H9 (cell line): Measurements from ENCODE around the gene YPEL4. TPM values are rescaled to one million over a fixed set of nuclear protein-coding genes. Genes with fewer than 3 reads are reported as not detected.

ENCODE experiments used
- DNase-seq: peaks from one replicate; pipeline ENCODE4 v3.0.0-alpha.2; 2017
- H2AFZ ChIP-seq: one replicate; pipeline ENCODE4 v1.6.1; 2013; ENCODE audit warnings: mild to moderate bottlenecking, low read length, control low read depth, moderate library complexity
- H2AK5ac ChIP-seq: 2 replicates; pipeline ENCODE4 v1.6.1; 2013; ENCODE audit warnings: low read length, control low read depth, mixed read lengths; ENCODE audit not compliant: insufficient read length
- H2BK120ac ChIP-seq: one replicate; pipeline ENCODE4 v1.6.1; 2013; ENCODE audit warnings: low read depth, mild to moderate bottlenecking, low read length, control low read depth, inconsistent platforms; ENCODE audit not compliant: poor library complexity, severe bottlenecking
- H2BK12ac ChIP-seq: 2 replicates; pipeline ENCODE4 v1.6.1; 2013; ENCODE audit warnings: low read length, control low read depth, mixed read lengths, low read depth; ENCODE audit not compliant: insufficient read length
- H2BK15ac ChIP-seq: 2 replicates; pipeline ENCODE4 v1.6.1; 2013; ENCODE audit warnings: low read depth, low read length, control low read depth
- H2BK20ac ChIP-seq: one replicate; pipeline ENCODE4 v1.6.1; 2013; ENCODE audit warnings: low read depth, mild to moderate bottlenecking, low read length, control low read depth, inconsistent platforms; ENCODE audit not compliant: poor library complexity, severe bottlenecking
- H2BK5ac ChIP-seq: 2 replicates; pipeline ENCODE4 v1.6.1; 2013; ENCODE audit warnings: low read length, control low read depth, mixed read lengths; ENCODE audit not compliant: insufficient read length
- H3K14ac ChIP-seq: 2 replicates; pipeline ENCODE4 v1.6.1; 2013; ENCODE audit warnings: low read length, control low read depth; ENCODE audit not compliant: insufficient read depth
- H3K18ac ChIP-seq: 2 replicates; pipeline ENCODE4 v1.6.1; 2013; ENCODE audit warnings: low read depth, mild to moderate bottlenecking, mixed read lengths, low read length, control low read depth; ENCODE audit not compliant: insufficient read length
- H3K23ac ChIP-seq: 2 replicates; pipeline ENCODE4 v1.6.1; 2013; ENCODE audit warnings: low read length, control low read depth, mixed read lengths, low read depth; ENCODE audit not compliant: insufficient read length
- H3K23me2 ChIP-seq: 2 replicates; pipeline ENCODE4 v1.6.1; 2013; ENCODE audit warnings: low read depth, mild to moderate bottlenecking, mixed read lengths, low read length, control low read depth; ENCODE audit not compliant: insufficient read length, poor library complexity, severe bottlenecking
- H3K27ac ChIP-seq: 2 replicates; pipeline ENCODE4 v1.5.1; 2013; ENCODE audit warnings: low read length, control low read depth, mixed read lengths, low read depth; ENCODE audit not compliant: insufficient read length
- H3K27me3 ChIP-seq: 2 replicates; pipeline ENCODE4 v1.6.1; 2013; ENCODE audit warnings: low read length, control low read depth, inconsistent platforms; ENCODE audit not compliant: insufficient read depth
- H3K4ac ChIP-seq: 2 replicates; pipeline ENCODE4 v1.6.1; 2013; ENCODE audit warnings: low read depth, mild to moderate bottlenecking, control low read depth, inconsistent platforms, low read length, moderate library complexity
- H3K4me1 ChIP-seq: 2 replicates; pipeline ENCODE4 v1.6.1; 2013; ENCODE audit warnings: low read length, control low read depth, inconsistent platforms; ENCODE audit not compliant: insufficient read depth
- H3K4me2 ChIP-seq: 2 replicates; pipeline ENCODE4 v1.6.1; 2013; ENCODE audit warnings: low read length, control low read depth, mixed read lengths; ENCODE audit not compliant: insufficient read length, insufficient read depth
- H3K56ac ChIP-seq: 2 replicates; pipeline ENCODE4 v1.6.1; 2013; ENCODE audit warnings: low read depth, mild to moderate bottlenecking, mixed read lengths, low read length, control low read depth; ENCODE audit not compliant: insufficient read length
- H3K79me1 ChIP-seq: 2 replicates; pipeline ENCODE4 v1.6.1; 2013; ENCODE audit warnings: low read depth, mild to moderate bottlenecking, moderate library complexity, low read length, control low read depth, inconsistent platforms; ENCODE audit not compliant: insufficient read depth, poor library complexity, severe bottlenecking
- H3K79me2 ChIP-seq: 2 replicates; pipeline ENCODE4 v1.6.1; 2013; ENCODE audit warnings: low read length, control low read depth, inconsistent platforms; ENCODE audit not compliant: insufficient read depth
- H3K9ac ChIP-seq: 2 replicates; pipeline ENCODE4 v1.6.1; 2013; ENCODE audit warnings: low read length, control low read depth, mixed read lengths; ENCODE audit not compliant: insufficient read length; ENCODE audit errors: extremely low read depth
- H3K9me3 ChIP-seq: one replicate; pipeline ENCODE4 v1.6.1; 2013; ENCODE audit warnings: low read depth, low read length, inconsistent platforms; ENCODE audit not compliant: control insufficient read depth
- H3T11ph ChIP-seq: one replicate; pipeline ENCODE4 v1.6.1; 2013; ENCODE audit warnings: mild to moderate bottlenecking, low read length, control low read depth, inconsistent platforms
- H4K20me1 ChIP-seq: one replicate; pipeline ENCODE4 v1.6.1; 2013; ENCODE audit not compliant: control insufficient read depth, insufficient read length, insufficient read depth
- H4K5ac ChIP-seq: 2 replicates; pipeline ENCODE4 v1.6.1; 2013; ENCODE audit warnings: low read depth, mild to moderate bottlenecking, mixed read lengths, low read length, control low read depth; ENCODE audit not compliant: insufficient read length
- H4K8ac ChIP-seq: replicated peaks from 2 replicates; pipeline ENCODE4 v1.6.1; 2013; ENCODE audit warnings: low read length, control low read depth, mixed read lengths, low read depth; ENCODE audit not compliant: insufficient read length
- H4K91ac ChIP-seq: 2 replicates; pipeline ENCODE4 v1.6.1; 2013; ENCODE audit warnings: low read depth, mild to moderate bottlenecking, moderate library complexity, mixed read lengths, low read length, control low read depth; ENCODE audit not compliant: insufficient read length
- H3K27ac Mint-ChIP-seq, 3 experiments: 2 replicates in 2 of 3; 3 replicates in 1 of 3; pipeline ENCODE4 v1.8.0; 2020 to 2021; ENCODE audit warnings: mixed read lengths in 3 of 3, mild to moderate bottlenecking in 1 of 3, moderate library complexity in 1 of 3
- H3K27me3 Mint-ChIP-seq: 2 replicates; pipeline ENCODE4 v1.8.0; 2021; ENCODE audit warnings: low read depth, mild to moderate bottlenecking, moderate library complexity, mixed read lengths
- H3K36me3 Mint-ChIP-seq, 3 experiments: 2 replicates in 2 of 3; 3 replicates in 1 of 3; pipeline ENCODE4 v1.8.0; 2020 to 2021; ENCODE audit warnings: low read depth in 3 of 3, mixed read lengths in 3 of 3; ENCODE audit not compliant: insufficient read depth in 1 of 3
- H3K4me1 Mint-ChIP-seq, 2 experiments: 2 replicates each; pipeline ENCODE4 v1.8.0; 2020; ENCODE audit warnings: mixed read lengths in 2 of 2
- H3K4me3 Mint-ChIP-seq, 2 experiments: 2 replicates in 1 of 2; 3 replicates in 1 of 2; pipeline ENCODE4 v1.8.0; 2020 to 2021; ENCODE audit warnings: mild to moderate bottlenecking in 2 of 2, mixed read lengths in 2 of 2, moderate library complexity in 1 of 2
- H3K9me3 Mint-ChIP-seq, 2 experiments: 2 replicates in 1 of 2; 3 replicates in 1 of 2; pipeline ENCODE4 v1.8.0; 2020; ENCODE audit warnings: mild to moderate bottlenecking in 2 of 2, mixed read lengths in 2 of 2, moderate library complexity in 1 of 2
- WGBS: extraction: QIAGEN DNeasy Blood & Tissue Kit; methylation state at CpG from one replicate; pipeline ENCODE4 v1.1.7; 2013; ENCODE audit warnings: missing lambda C conversion rate, low lambda C conversion rate, mixed read lengths; ENCODE audit not compliant: insufficient read length; ENCODE audit errors: extremely low coverage; 5-methylcytosine and 5-hydroxymethylcytosine counted together
- total RNA-seq: library from RNA; stranded (reverse); gene quantifications from 2 replicates; pipeline ENCODE4 v1.2.1, GENCODE V29; 2021
- TF ChIP-seq, protein P1 (sequence below): fragments of 200-600 bp; sonication (generic); conservative IDR thresholded peaks from 3 replicates; pipeline ENCODE4 v1.8.0; 2021; ENCODE audit warnings: antibody characterized with exemption, mild to moderate bottlenecking

The YPEL4 gene
- total RNA-seq, 1 experiment from 2014 or later, result 0.13 TPM

DNA sequence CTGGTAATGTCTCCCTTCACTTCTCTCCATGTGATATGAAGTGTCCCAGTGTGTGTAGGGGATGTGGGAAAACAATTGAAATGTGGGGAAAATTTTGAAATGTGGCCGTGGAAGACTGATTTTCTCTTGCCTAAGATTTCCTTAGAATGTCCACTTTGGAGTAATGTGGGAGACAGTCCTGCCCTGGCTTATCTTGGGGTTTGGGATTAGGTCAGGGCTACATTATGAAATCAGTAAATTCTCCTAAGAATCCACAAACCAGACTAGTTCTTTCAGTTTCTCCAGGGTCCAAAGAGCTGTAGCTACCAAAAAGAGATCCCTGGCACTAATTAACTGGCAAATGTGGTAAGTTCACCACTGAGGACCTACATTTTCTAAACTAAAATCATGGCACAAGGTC lies 22.8 kb downstream of the YPEL4 start:
- H3K79me2 ChIP-seq, result no peaks in the 10 kb centered on the region
- TF ChIP-seq, protein P1, sequence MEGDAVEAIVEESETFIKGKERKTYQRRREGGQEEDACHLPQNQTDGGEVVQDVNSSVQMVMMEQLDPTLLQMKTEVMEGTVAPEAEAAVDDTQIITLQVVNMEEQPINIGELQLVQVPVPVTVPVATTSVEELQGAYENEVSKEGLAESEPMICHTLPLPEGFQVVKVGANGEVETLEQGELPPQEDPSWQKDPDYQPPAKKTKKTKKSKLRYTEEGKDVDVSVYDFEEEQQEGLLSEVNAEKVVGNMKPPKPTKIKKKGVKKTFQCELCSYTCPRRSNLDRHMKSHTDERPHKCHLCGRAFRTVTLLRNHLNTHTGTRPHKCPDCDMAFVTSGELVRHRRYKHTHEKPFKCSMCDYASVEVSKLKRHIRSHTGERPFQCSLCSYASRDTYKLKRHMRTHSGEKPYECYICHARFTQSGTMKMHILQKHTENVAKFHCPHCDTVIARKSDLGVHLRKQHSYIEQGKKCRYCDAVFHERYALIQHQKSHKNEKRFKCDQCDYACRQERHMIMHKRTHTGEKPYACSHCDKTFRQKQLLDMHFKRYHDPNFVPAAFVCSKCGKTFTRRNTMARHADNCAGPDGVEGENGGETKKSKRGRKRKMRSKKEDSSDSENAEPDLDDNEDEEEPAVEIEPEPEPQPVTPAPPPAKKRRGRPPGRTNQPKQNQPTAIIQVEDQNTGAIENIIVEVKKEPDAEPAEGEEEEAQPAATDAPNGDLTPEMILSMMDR, result no peak
- H4K20me1 ChIP-seq, result no peaks in the 10 kb centered on the region
- no peak overlapping the region for H3K14ac ChIP-seq
- H3K79me1 ChIP-seq, result no peaks in the 10 kb centered on the region
- WGBS, result no CpG with 5 or more reads among the region's 1 CpG
- H2BK15ac ChIP-seq, result no peak overlapping the region
- H2BK5ac ChIP-seq, result no peak overlapping the region
- no peak overlapping the region for H3T11ph ChIP-seq
- H3K27me3 Mint-ChIP-seq, result peaks cover 14% of the 10 kb centered on the region
- no peak overlapping the region for H2BK120ac ChIP-seq
- H3K4me1 ChIP-seq, result no peaks in the 10 kb centered on the region; the same call in 1 of the 2 replicates
- no peak overlapping the region for H3K27ac ChIP-seq
- no peak overlapping the region for H3K4me3 Mint-ChIP-seq
- no peaks in the 10 kb centered on the region for H3K9me3 Mint-ChIP-seq
- H3K18ac ChIP-seq, result no peak overlapping the region
- H3K27me3 ChIP-seq, result no peaks in the 10 kb centered on the region
- no peak overlapping the region for H4K8ac ChIP-seq
- no peaks in the 10 kb centered on the region for H3K9me3 ChIP-seq
- no peak overlapping the region for H2BK12ac ChIP-seq
- H3K23me2 ChIP-seq, result no peaks in the 10 kb centered on the region
- no peak overlapping the region for H3K4ac ChIP-seq
- DNase-seq, result no peak
- H2BK20ac ChIP-seq, result no peak overlapping the region
- no peak overlapping the region for H3K9ac ChIP-seq
- H3K4me1 Mint-ChIP-seq, result peaks cover 0 to 3% of the 10 kb centered on the region in 2 experiments; a peak in 2 of 4 replicates
- H3K27ac Mint-ChIP-seq, result no peak overlapping the region
- no peaks in the 10 kb centered on the region; a peak in 1 of 7 replicates for H3K36me3 Mint-ChIP-seq
- no peak overlapping the region for H3K4me2 ChIP-seq
- no peak overlapping the region for H4K5ac ChIP-seq
- H2AFZ ChIP-seq, result no peak overlapping the region
- no peak overlapping the region for H2AK5ac ChIP-seq
- H3K56ac ChIP-seq, result no peak overlapping the region
- no peak overlapping the region for H4K91ac ChIP-seq
- H3K23ac ChIP-seq, result no peak overlapping the region
